Measurements from ENCODE around the gene SNX9. TPM values are rescaled to one million over a fixed set of nuclear protein-coding genes. Genes with fewer than 3 reads are reported as not detected.

SNX9 gene
- total and polyA plus RNA-seq, 10 of the 15 experiments (the other 5 are each of a cell fraction or from before 2014, with no cell fraction given): 0.03 to 2.0 (median 0.37) TPM

DNA sequence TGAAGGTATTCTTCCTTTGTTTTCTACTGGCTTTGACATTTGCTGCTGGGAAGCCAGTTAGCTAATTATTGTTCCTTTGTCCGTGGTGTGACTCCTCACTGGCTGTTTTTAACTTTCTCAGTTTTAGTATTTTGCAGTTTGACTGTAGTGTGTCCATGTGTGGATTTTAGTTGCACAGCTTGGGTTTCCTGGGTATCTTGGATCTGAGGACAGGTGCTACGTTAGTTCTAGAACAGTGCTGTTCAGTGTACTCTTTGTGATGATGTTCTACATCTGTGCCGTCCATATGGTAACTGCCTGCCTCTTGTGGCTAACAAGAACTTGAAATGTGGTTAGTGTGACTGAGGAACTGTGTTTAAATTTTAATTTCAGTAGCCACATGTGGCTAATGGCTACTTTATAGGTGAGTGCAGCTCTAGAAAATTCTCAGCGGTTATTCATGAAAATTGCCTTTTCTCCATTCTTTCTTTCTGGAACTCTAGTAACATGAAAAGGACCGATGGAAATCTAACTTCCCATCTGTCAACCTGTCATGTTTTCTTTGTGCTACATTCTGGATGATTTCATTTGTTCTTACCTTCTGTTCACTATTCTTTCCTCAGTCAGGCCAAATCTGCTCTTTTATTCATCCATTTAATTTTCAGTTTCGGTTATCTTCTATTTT is 7.4 kb downstream of the SNX9 start (continued):
- TF ChIP-seq SMARCA5 (IDR thresholded peaks at IDR 0.05) (no peak), STAT3 (IDR thresholded peaks at IDR 0.05; ENCODE audit: low read depth, low read length) (no peak), MXI1 (IDR thresholded peaks at IDR 0.05; ENCODE audit: low read depth, low read length) (no peak), GABPA (IDR thresholded peaks at IDR 0.05; ENCODE audit: low read depth) (no peak), RB1 (IDR thresholded peaks at IDR 0.05; ENCODE audit: borderline replicate concordance) (no peak), ZNF384 (IDR thresholded peaks at IDR 0.05; ENCODE audit: borderline replicate concordance, low read depth, low read length) (no peak), NFIC (IDR thresholded peaks at IDR 0.05; ENCODE audit: low read depth, low read length) (no peak; the same call in 1 of the 2 replicates), MTA3 (IDR thresholded peaks at IDR 0.05; ENCODE audit: borderline replicate concordance, low read length) (no peak), ESRRA (IDR thresholded peaks at IDR 0.05; ENCODE audit: low read length) (no peak), CBFB (IDR thresholded peaks at IDR 0.05; ENCODE audit: low read depth) (no peak), EED (IDR thresholded peaks at IDR 0.05; ENCODE audit: low read depth) (no peak), TARDBP (IDR thresholded peaks at IDR 0.05; ENCODE audit: borderline replicate concordance) (no peak), KAT2A (conservative IDR thresholded peaks at IDR 0.05; ENCODE audit: control insufficient read depth, low read depth, low read length) (no peak), SP1 (IDR thresholded peaks at IDR 0.05; ENCODE audit: low read depth, low read length) (no peak), ZBED1 (IDR thresholded peaks at IDR 0.05; ENCODE audit: borderline replicate concordance) (no peak), TCF3 (IDR thresholded peaks at IDR 0.05; ENCODE audit: borderline replicate concordance, insufficient read depth, low read depth, low read length) (0 out of 2 replicates have a peak, but pooled peaks have one; percentile 45), MYB (IDR thresholded peaks at IDR 0.05; ENCODE audit: borderline replicate concordance, low read depth, low read length) (0 out of 2 replicates have a peak, but pooled peaks have one; percentile 71), BMI1 (IDR thresholded peaks at IDR 0.05; ENCODE audit: borderline replicate concordance) (peak; percentile 67), HDAC6 (IDR thresholded peaks at IDR 0.05; ENCODE audit: unreplicated experiment) (no peak), EP300 (IDR thresholded peaks at IDR 0.05; ENCODE audit: borderline replicate concordance in 1 of 2, control insufficient read depth in 1 of 2, low read depth in 2 of 2, low read length in 2 of 2) (peak; percentile 67 to 90; a peak in 3 of 4 replicates)
- TF ChIP-seq, protein P1, sequence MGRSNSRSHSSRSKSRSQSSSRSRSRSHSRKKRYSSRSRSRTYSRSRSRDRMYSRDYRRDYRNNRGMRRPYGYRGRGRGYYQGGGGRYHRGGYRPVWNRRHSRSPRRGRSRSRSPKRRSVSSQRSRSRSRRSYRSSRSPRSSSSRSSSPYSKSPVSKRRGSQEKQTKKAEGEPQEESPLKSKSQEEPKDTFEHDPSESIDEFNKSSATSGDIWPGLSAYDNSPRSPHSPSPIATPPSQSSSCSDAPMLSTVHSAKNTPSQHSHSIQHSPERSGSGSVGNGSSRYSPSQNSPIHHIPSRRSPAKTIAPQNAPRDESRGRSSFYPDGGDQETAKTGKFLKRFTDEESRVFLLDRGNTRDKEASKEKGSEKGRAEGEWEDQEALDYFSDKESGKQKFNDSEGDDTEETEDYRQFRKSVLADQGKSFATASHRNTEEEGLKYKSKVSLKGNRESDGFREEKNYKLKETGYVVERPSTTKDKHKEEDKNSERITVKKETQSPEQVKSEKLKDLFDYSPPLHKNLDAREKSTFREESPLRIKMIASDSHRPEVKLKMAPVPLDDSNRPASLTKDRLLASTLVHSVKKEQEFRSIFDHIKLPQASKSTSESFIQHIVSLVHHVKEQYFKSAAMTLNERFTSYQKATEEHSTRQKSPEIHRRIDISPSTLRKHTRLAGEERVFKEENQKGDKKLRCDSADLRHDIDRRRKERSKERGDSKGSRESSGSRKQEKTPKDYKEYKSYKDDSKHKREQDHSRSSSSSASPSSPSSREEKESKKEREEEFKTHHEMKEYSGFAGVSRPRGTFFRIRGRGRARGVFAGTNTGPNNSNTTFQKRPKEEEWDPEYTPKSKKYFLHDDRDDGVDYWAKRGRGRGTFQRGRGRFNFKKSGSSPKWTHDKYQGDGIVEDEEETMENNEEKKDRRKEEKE (IDR thresholded peaks at IDR 0.05): no peak
- TF ChIP-seq, protein P2, sequence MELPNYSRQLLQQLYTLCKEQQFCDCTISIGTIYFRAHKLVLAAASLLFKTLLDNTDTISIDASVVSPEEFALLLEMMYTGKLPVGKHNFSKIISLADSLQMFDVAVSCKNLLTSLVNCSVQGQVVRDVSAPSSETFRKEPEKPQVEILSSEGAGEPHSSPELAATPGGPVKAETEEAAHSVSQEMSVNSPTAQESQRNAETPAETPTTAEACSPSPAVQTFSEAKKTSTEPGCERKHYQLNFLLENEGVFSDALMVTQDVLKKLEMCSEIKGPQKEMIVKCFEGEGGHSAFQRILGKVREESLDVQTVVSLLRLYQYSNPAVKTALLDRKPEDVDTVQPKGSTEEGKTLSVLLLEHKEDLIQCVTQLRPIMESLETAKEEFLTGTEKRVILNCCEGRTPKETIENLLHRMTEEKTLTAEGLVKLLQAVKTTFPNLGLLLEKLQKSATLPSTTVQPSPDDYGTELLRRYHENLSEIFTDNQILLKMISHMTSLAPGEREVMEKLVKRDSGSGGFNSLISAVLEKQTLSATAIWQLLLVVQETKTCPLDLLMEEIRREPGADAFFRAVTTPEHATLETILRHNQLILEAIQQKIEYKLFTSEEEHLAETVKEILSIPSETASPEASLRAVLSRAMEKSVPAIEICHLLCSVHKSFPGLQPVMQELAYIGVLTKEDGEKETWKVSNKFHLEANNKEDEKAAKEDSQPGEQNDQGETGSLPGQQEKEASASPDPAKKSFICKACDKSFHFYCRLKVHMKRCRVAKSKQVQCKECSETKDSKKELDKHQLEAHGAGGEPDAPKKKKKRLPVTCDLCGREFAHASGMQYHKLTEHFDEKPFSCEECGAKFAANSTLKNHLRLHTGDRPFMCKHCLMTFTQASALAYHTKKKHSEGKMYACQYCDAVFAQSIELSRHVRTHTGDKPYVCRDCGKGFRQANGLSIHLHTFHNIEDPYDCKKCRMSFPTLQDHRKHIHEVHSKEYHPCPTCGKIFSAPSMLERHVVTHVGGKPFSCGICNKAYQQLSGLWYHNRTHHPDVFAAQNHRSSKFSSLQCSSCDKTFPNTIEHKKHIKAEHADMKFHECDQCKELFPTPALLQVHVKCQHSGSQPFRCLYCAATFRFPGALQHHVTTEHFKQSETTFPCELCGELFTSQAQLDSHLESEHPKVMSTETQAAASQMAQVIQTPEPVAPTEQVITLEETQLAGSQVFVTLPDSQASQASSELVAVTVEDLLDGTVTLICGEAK (IDR thresholded peaks at IDR 0.05; ENCODE audit: borderline replicate concordance): no peak
- TF ChIP-seq, protein P3, sequence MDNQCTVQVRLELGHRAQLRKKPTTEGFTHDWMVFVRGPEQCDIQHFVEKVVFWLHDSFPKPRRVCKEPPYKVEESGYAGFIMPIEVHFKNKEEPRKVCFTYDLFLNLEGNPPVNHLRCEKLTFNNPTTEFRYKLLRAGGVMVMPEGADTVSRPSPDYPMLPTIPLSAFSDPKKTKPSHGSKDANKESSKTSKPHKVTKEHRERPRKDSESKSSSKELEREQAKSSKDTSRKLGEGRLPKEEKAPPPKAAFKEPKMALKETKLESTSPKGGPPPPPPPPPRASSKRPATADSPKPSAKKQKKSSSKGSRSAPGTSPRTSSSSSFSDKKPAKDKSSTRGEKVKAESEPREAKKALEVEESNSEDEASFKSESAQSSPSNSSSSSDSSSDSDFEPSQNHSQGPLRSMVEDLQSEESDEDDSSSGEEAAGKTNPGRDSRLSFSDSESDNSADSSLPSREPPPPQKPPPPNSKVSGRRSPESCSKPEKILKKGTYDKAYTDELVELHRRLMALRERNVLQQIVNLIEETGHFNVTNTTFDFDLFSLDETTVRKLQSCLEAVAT (IDR thresholded peaks at IDR 0.05): peak; percentile 87
